HG03135 (cell line): Measurements from ENCODE around the gene EDAR.

Experiments
- ATAC-seq: cut with Tn5 transposase; IDR thresholded peaks from one replicate; pipeline ENCODE4 v1.9.1; 2021; ENCODE audit warnings: mild to moderate bottlenecking, moderate library complexity; ENCODE audit not compliant: unreplicated experiment

Gene EDAR

GRCh38 chr2:108926561-108927380 is 62.2 kb downstream of the EDAR start:
- no peak for ATAC-seq

- no peak for ATAC-seq
Observed at GRCh38 chr2:108925735-108926134, 63.3 kb downstream of the EDAR start.

GRCh38 chr2:108925286-108925685 is 63.7 kb downstream of the EDAR start:
- ATAC-seq: no peak

- no peak for ATAC-seq
Observed at GRCh38 chr2:108924580-108925251, 64.3 kb downstream of the EDAR start.

GRCh38 chr2:108923736-108924579 is 65.1 kb downstream of the EDAR start:
- ATAC-seq: no peak

GRCh38 chr2:108923019-108923700 is 65.9 kb downstream of the EDAR start:
- ATAC-seq: no peak

- no peak for ATAC-seq
Observed at GRCh38 chr2:108922141-108922915, 66.7 kb downstream of the EDAR start.

GRCh38 chr2:108921096-108922030 is 67.7 kb downstream of the EDAR start:
- ATAC-seq: no peak

- no peak for ATAC-seq
Observed at GRCh38 chr2:108920686-108921085, 68.3 kb downstream of the EDAR start.

- ATAC-seq: no peak
Observed at GRCh38 chr2:108919571-108920373, 69.2 kb downstream of the EDAR start.

- no peak for ATAC-seq
Observed at GRCh38 chr2:108918941-108919341, 70.1 kb downstream of the EDAR start.

GRCh38 chr2:108918156-108918874 is 70.7 kb downstream of the EDAR start:
- ATAC-seq: no peak

- ATAC-seq: no peak
Observed at GRCh38 chr2:108917526-108917925, 71.5 kb downstream of the EDAR start.

GRCh38 chr2:108916796-108917421 is 72.1 kb downstream of the EDAR start:
- no peak for ATAC-seq

- ATAC-seq: no peak
Observed at GRCh38 chr2:108916122-108916795, 72.8 kb downstream of the EDAR start.

- no peak for ATAC-seq
Observed at GRCh38 chr2:108912629-108912902, 76.5 kb downstream of the EDAR start.
